ENCODE measurements around the gene MISP. TPM values are rescaled to one million over a fixed set of nuclear protein-coding genes. Genes with fewer than 3 reads are reported as not detected.

The MISP gene
- total and polyA plus RNA-seq, 2 of the 8 experiments (the other 6 are each of a cell fraction or from before 2014, with no cell fraction given): 0.43 to 0.45 TPM

GRCh38 chr19:734716-735115 is 16.2 kb upstream of the MISP start:
- CTCF ChIA-PET (ENCODE audit: partially characterized antibody): interaction anchor here (0.7 to 1.9 kb wide), 18 partner anchors 9 to 151 kb away, joined by 3 to 22 read pairs (median 5); partner anchors contain the start of genes PALM and RNF126
- POLR2A ChIA-PET (ENCODE audit: partially characterized antibody): interaction anchor here (1.1 to 1.4 kb wide), 2 partner anchors 67 to 71 kb away, joined by 3 to 4 read pairs; partner anchors contain the start of gene RNF126

More at GRCh38 chr19:734716-735115, 16.2 kb upstream of the MISP start:
- no peak overlapping the region for H3K4me2 ChIP-seq (ENCODE audit: insufficient read depth in 1 of 2, low read depth in 2 of 2, low read length in 2 of 2)
- no peak overlapping the region for H4K5ac ChIP-seq (ENCODE audit: insufficient read length, low read depth, low read length)
- H2BK12ac ChIP-seq (ENCODE audit: low read depth, low read length): no peak overlapping the region
- H3K18ac ChIP-seq (ENCODE audit: extremely low read depth, low read length): no peak overlapping the region
- TF ChIP-seq EP300 (IDR thresholded peaks at IDR 0.05; ENCODE audit: borderline replicate concordance in 1 of 2, low read depth in 2 of 2, low read length in 2 of 2) (no peak), MAFK (IDR thresholded peaks at IDR 0.05; ENCODE audit: low read depth, low read length) (no peak), HDAC6 (IDR thresholded peaks at IDR 0.05; ENCODE audit: low read depth, low read length) (no peak), RXRA (IDR thresholded peaks at IDR 0.05; ENCODE audit: insufficient read depth, low read depth, low read length) (no peak), RBBP5 (IDR thresholded peaks at IDR 0.05; ENCODE audit: borderline replicate concordance, low read depth, low read length) (no peak)
- no peak overlapping the region for H3K4me3 ChIP-seq (ENCODE audit: extremely low read depth in 1 of 4, insufficient read depth in 2 of 4, low read depth in 3 of 4, low read length in 4 of 4)
- no peak overlapping the region for H3K23ac ChIP-seq (ENCODE audit: insufficient read length)
- no peaks in the 10 kb centered on the region for H3K79me1 ChIP-seq (ENCODE audit: low read depth, low read length)
- no peak overlapping the region for H3K4ac ChIP-seq (replicated peaks; ENCODE audit: insufficient read length, low read depth, low read length)
- no peak overlapping the region for H2BK120ac ChIP-seq (replicated peaks; ENCODE audit: low read depth, low read length)
- no peak overlapping the region for H2BK20ac ChIP-seq (ENCODE audit: low read length)
- no peaks in the 10 kb centered on the region for H3K23me2 ChIP-seq (ENCODE audit: low read depth, low read length)
- DNase-seq (ENCODE audit: low read depth in 1 of 2, low spot score in 2 of 2) (no peak), FAIRE-seq (no peak)
- H3K56ac ChIP-seq (replicated peaks; ENCODE audit: insufficient read length, low read depth, low read length): no peak overlapping the region
- no peaks in the 10 kb centered on the region for H3K4me1 ChIP-seq (replicated peaks in 1 of 4; ENCODE audit: control insufficient read depth in 3 of 4, insufficient read depth in 4 of 4, low read length in 3 of 4)
- no peak overlapping the region for H3K27ac ChIP-seq (ENCODE audit: low read depth, low read length)
- no peak overlapping the region for H2AFZ ChIP-seq (ENCODE audit: low read length)
- H4K8ac ChIP-seq (ENCODE audit: extremely low read depth, insufficient read depth, low read length): peak overlapping the region; percentile 35; the same call in 1 of the 2 replicates
- no peaks in the 10 kb centered on the region for H3K79me2 ChIP-seq (ENCODE audit: control insufficient read depth in 1 of 2, insufficient read depth in 2 of 2, low read length in 2 of 2)
- H4K20me1 ChIP-seq (replicated peaks in 1 of 2; ENCODE audit: control insufficient read depth in 1 of 2, insufficient read depth in 2 of 2, low read length in 2 of 2): peaks cover 0 to 9% of the 10 kb centered on the region in 2 experiments
- no peak overlapping the region for H2BK5ac ChIP-seq (ENCODE audit: low read depth, low read length)
- H3K36me3 ChIP-seq (ENCODE audit: control insufficient read depth in 2 of 4, insufficient read depth in 4 of 4, low read length in 3 of 4): no peaks in the 10 kb centered on the region
- H4K91ac ChIP-seq (replicated peaks; ENCODE audit: insufficient read length, low read length): no peak overlapping the region
- no peak overlapping the region for H3K14ac ChIP-seq (ENCODE audit: insufficient read length)
- no peak overlapping the region for H2BK15ac ChIP-seq (ENCODE audit: low read length)
- H3K9ac ChIP-seq (replicated peaks in 1 of 4; ENCODE audit: extremely low read depth in 1 of 4, low read depth in 3 of 4, low read length in 3 of 4): no peak overlapping the region
- WGBS, 2 experiments (ENCODE audit: extremely low coverage in 1 of 2, insufficient coverage in 1 of 2, insufficient read length in 1 of 2, insufficient replicate concordance in 2 of 2, low coverage in 1 of 2, low lambda C conversion rate in 2 of 2, missing lambda C conversion rate in 1 of 2): 95% methylated on average over 13 of the region's 13 CpGs; no CpG with 5 or more reads in 1 of the 2 experiments
- H3K27me3 ChIP-seq (replicated peaks in 1 of 4; ENCODE audit: control insufficient read depth in 3 of 4, extremely low read depth in 1 of 4, insufficient read depth in 3 of 4, low read length in 3 of 4): no peaks in the 10 kb centered on the region
- H3K9me3 ChIP-seq (ENCODE audit: insufficient read depth in 2 of 2, low read depth in 1 of 2, low read length in 1 of 2): no peaks in the 10 kb centered on the region
- no peak overlapping the region for H2AK5ac ChIP-seq (ENCODE audit: low read depth, low read length)
